ENCODE measurements around the gene RPS6KC1.

The RPS6KC1 gene

GRCh38 chr1:213251972-213252371 is 200.9 kb downstream of the RPS6KC1 start:
- Histone ChIP-seq H3K9me3 (no peaks in the 10 kb centered on the region), H3K4me3 (no peak overlapping the region), H3K27me3 (no peaks in the 10 kb centered on the region), H3K27ac (no peak overlapping the region), H3K4me1 (no peaks in the 10 kb centered on the region), H3K36me3 (peaks cover 0 to 4% (median 3%) of the 10 kb centered on the region in 3 donors)
- no peak for TF ChIP-seq CTCF (IDR thresholded peaks at IDR 0.05)
- DNase-seq: no peak
- intact Hi-C loops (cut with DNase I; ENCODE audit: low total_unique reads): no loop called here

GRCh38 chr1:213256438-213257087 is 205.5 kb downstream of the RPS6KC1 start:
- Histone ChIP-seq H3K27ac (no peak overlapping the region), H3K4me1 (no peaks in the 10 kb centered on the region), H3K4me3 (no peak overlapping the region), H3K27me3 (no peaks in the 10 kb centered on the region), H3K36me3 (peaks cover 0 to 6% (median 4%) of the 10 kb centered on the region in 3 donors), H3K9me3 (no peaks in the 10 kb centered on the region)
- intact Hi-C loops (cut with DNase I; ENCODE audit: low total_unique reads): no loop called here
- no peak for DNase-seq
- TF ChIP-seq CTCF (IDR thresholded peaks at IDR 0.05): no peak

- H3K9me3 ChIP-seq: no peaks in the 10 kb centered on the region
- H3K4me1 ChIP-seq: no peaks in the 10 kb centered on the region
- peaks cover 11 to 17% (median 17%) of the 10 kb centered on the region in 3 donors for H3K36me3 ChIP-seq
- no peak overlapping the region for H3K27ac ChIP-seq
- no peak for DNase-seq
- intact Hi-C loops (cut with DNase I; ENCODE audit: low total_unique reads): no loop called here
- H3K4me3 ChIP-seq: no peak overlapping the region
- no peaks in the 10 kb centered on the region for H3K27me3 ChIP-seq
- TF ChIP-seq CTCF (IDR thresholded peaks at IDR 0.05): no peak
These were observed 209.5 kb downstream of the RPS6KC1 start for GRCh38 chr1:213260311-213261075.

- no peak overlapping the region for H3K4me3 ChIP-seq
- H3K4me1 ChIP-seq: no peaks in the 10 kb centered on the region
- H3K27ac ChIP-seq: no peak overlapping the region
- peaks cover 0 to 4% (median 0%) of the 10 kb centered on the region in 3 donors for H3K9me3 ChIP-seq
- H3K27me3 ChIP-seq: no peaks in the 10 kb centered on the region
- DNase-seq: no peak
- peaks cover 15 to 35% (median 21%) of the 10 kb centered on the region in 3 donors for H3K36me3 ChIP-seq
- TF ChIP-seq CTCF (IDR thresholded peaks at IDR 0.05): no peak
- intact Hi-C loops (cut with DNase I; ENCODE audit: low total_unique reads): no loop called here
These were observed 213.5 kb downstream of the RPS6KC1 start for GRCh38 chr1:213264531-213264930.

GRCh38 chr1:213266983-213267772 is 216.1 kb downstream of the RPS6KC1 start:
- no peaks in the 10 kb centered on the region for H3K4me1 ChIP-seq
- peaks cover 0 to 4% (median 0%) of the 10 kb centered on the region in 3 donors for H3K9me3 ChIP-seq
- no peak overlapping the region for H3K27ac ChIP-seq
- TF ChIP-seq CTCF (IDR thresholded peaks at IDR 0.05): no peak
- no peak overlapping the region for H3K4me3 ChIP-seq
- no peak for DNase-seq
- no peaks in the 10 kb centered on the region for H3K27me3 ChIP-seq
- peaks cover 14 to 37% (median 21%) of the 10 kb centered on the region in 3 donors for H3K36me3 ChIP-seq
- intact Hi-C loops (cut with DNase I; ENCODE audit: low total_unique reads): no loop called here
